Transverse colon (tissue), 4 donors: ENCODE data around the gene SSU72. TPM values are rescaled to one million over a fixed set of nuclear protein-coding genes. Genes with fewer than 3 reads are reported as not detected.
"Not testable (repeated sequence)": the region's sequence is repeated elsewhere in the genome, so short reads cannot be mapped to it uniquely, and the experiment has no call there.

Source experiments
- DNase-seq: peaks from one replicate; pipeline ENCODE4 v3.0.0-alpha.2; 2019
- H3K27ac ChIP-seq, 4 donors: fragments of 200-600 bp; sonication (generic); 2 replicates each; pipeline ENCODE4 v1.5.1; 2016 to 2018; ENCODE audit warnings: inconsistent platforms in 4 of 4
- H3K27me3 ChIP-seq: fragments of 200-600 bp; sonication (generic); 2 replicates; pipeline ENCODE4 v1.5.1; 2017; ENCODE audit warnings: inconsistent platforms
- H3K36me3 ChIP-seq, 4 donors: fragments of 200-600 bp; sonication (generic); 2 replicates each; pipeline ENCODE4 v1.5.1; 2017 to 2019; ENCODE audit warnings: inconsistent platforms in 4 of 4
- H3K4me1 ChIP-seq, 4 donors: fragments of 200-600 bp; sonication (generic); 2 replicates each; pipeline ENCODE4 v1.5.1; 2017 to 2020; ENCODE audit warnings: inconsistent platforms in 4 of 4
- H3K4me3 ChIP-seq, 4 donors: fragments of 200-600 bp; sonication (generic); 1 replicate in 1 of 4; 2 replicates in 3 of 4; pipeline versions ENCODE4 v1.5.1 to v1.6.1; 2017 to 2019; ENCODE audit warnings: inconsistent platforms in 4 of 4
- H3K9me3 ChIP-seq, 2 donors: fragments of 200-600 bp; sonication (generic); 2 replicates each; pipeline ENCODE4 v1.5.1; 2017 to 2019; ENCODE audit warnings: inconsistent platforms in 2 of 2
- CTCF ChIP-seq, 5 experiments: fragments of 200-600 bp in 3 of 5; fragments of 450-650 bp in 2 of 5; sonication (generic) in 3 of 5; IDR thresholded peaks; 1 replicate in 2 of 5; 2 replicates in 3 of 5; pipeline ENCODE4 v1.5.1; 2016 to 2017; ENCODE audit warnings: antibody characterized with exemption in 5 of 5, inconsistent platforms in 3 of 5, mild to moderate bottlenecking in 2 of 5, moderate library complexity in 1 of 5
- POLR2A ChIP-seq: fragments of 450-650 bp; IDR thresholded peaks from one replicate; pipeline ENCODE4 v1.6.1; 2016; ENCODE audit warnings: antibody characterized with exemption, mild to moderate bottlenecking, moderate library complexity
- POLR2AphosphoS5 ChIP-seq, 3 donors: sonication (generic); formaldehyde crosslinking; IDR thresholded peaks; one replicate each; pipeline ENCODE4 v1.6.1; 2016; ENCODE audit warnings: antibody characterized with exemption in 3 of 3
- WGBS, 2 donors: methylation state at CpG; one replicate each; pipeline ENCODE4 v1.1.5; 2018; ENCODE audit warnings: low coverage in 1 of 2; 5-methylcytosine and 5-hydroxymethylcytosine counted together
- in situ Hi-C, 4 donors: fragments of 200-750 bp; cut with MboI; loops; one replicate each; pipeline versions ENCODE4 v1.15.0 to v1.15.1; 2017; ENCODE audit warnings: low sequenced_read_pairs in 3 of 4, low pct_ligation_motif_present in 1 of 4, low pct_unique_long_range_greater_than_20kb in 1 of 4
- intact Hi-C: fragments of 100-400 bp; cut with DNase I; formaldehyde crosslinking; loops from one replicate; pipeline ENCODE4 v1.15.1; 2023; ENCODE audit warnings: low total_unique reads
- total RNA-seq, 4 donors: library from RNA; depleted of rRNA; stranded (reverse); fragments of >200 nt; gene quantifications; one replicate each; pipeline ENCODE4 v1.1.0, GENCODE V29; 2016

The SSU72 gene
- total RNA-seq, 4 donors from 2014 or later, result 95.0 to 162 (median 136) TPM

DNA sequence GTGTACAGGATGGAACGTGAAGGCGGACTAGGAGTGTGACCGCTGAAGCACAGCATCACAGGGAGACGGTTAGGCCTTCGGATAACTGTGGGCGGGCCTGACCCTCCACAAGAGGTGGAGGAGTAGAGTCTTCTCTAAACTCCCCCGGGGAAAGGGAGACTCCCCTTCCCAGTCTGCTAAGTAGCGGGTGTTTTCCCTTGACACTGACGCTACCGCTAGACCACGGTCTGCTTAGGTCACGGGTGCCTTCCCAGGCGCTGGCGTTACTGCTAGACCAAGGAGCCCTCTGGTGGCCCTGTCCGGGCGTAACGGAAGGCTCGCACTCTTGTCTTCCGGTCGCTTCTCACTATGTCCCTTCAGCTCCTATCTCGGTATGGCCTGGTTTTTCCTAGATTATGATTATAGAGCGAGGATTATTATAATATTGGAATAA is 69.3 kb downstream of the SSU72 start:
- in situ Hi-C loops, H3K27me3 ChIP-seq, H3K4me1 ChIP-seq, intact Hi-C loops, H3K36me3 ChIP-seq, H3K9me3 ChIP-seq: not testable (repeated sequence)
- Histone ChIP-seq H3K4me3 (peak overlapping the region in 1 of 4 donors; percentile 29), H3K27ac (peak overlapping the region; percentile 79 to 85 (median 84))
- peak; percentile 13 to 42 (median 23) for TF ChIP-seq CTCF (IDR thresholded peaks at IDR 0.05)
- TF ChIP-seq POLR2AphosphoS5 (IDR thresholded peaks at IDR 0.05), result peak in 1 of 3 donors; percentile 1
- 3 to 4% methylated on average over 5 to 14 of the region's 22 CpGs for WGBS, 2 donors
- peak; percentile 64 for DNase-seq

- intact Hi-C loops, in situ Hi-C loops, H3K36me3 ChIP-seq, H3K27me3 ChIP-seq, H3K4me1 ChIP-seq, H3K9me3 ChIP-seq: not testable (repeated sequence)
- peak overlapping the region in 1 of 4 donors; percentile 29 for H3K4me3 ChIP-seq
- H3K27ac ChIP-seq, result peak overlapping the region; percentile 79 to 85 (median 84)
- WGBS, 2 donors, result 25% methylated on average over 16 of the region's 16 CpGs; no CpG with 5 or more reads in 1 of the 2 donors
- DNase-seq, result peak; percentile 84
- TF ChIP-seq POLR2A (peak; percentile 33), POLR2AphosphoS5 (IDR thresholded peaks at IDR 0.05) (peak in 1 of 3 donors; percentile 14), CTCF (IDR thresholded peaks at IDR 0.05) (peak; percentile 64 to 89 (median 80))
These were observed 69.8 kb downstream of the SSU72 start for GRCh38 chr1:1504777-1505365.

DNA sequence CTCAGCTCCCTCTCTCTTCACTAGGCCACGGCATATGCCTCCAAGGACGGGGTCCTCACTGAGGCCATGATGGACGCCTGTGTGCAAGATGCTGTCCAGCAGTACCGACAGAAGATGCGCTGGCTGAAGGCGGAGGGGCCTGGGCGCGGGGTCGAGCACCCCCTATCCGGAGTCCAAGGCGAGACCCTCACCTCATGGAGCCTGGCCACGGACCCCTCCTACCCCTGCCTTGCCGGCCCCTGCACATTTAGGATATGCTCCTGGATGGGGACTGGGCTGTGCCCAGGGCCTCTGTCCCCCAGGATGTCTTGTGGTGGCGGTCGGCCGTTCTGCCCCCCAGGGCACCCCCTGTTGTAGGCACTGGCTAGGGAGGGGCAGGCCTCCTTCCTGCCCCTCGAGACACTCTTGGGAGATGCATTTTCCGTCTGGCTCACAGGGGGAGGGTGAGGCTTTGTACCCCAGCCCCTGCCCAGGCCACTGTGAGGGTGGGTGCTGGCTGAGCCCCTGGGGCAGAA is 79.1 kb downstream of the SSU72 start:
- intact Hi-C loops, in situ Hi-C loops, H3K9me3 ChIP-seq, DNase-seq, H3K27me3 ChIP-seq, H3K4me3 ChIP-seq, H3K4me1 ChIP-seq, H3K27ac ChIP-seq: not testable (repeated sequence)
- WGBS, 2 donors, result 96% methylated on average over 13 of the region's 18 CpGs; no CpG with 5 or more reads in 1 of the 2 donors
- H3K36me3 ChIP-seq, result peaks cover 0 to 27% (median 8%) of the 10 kb centered on the region in 4 donors

GRCh38 chr1:1494311-1494710 is 80.4 kb downstream of the SSU72 start:
- H3K27me3 ChIP-seq, H3K4me1 ChIP-seq, H3K27ac ChIP-seq, H3K4me3 ChIP-seq, intact Hi-C loops, H3K9me3 ChIP-seq, in situ Hi-C loops, DNase-seq: not testable (repeated sequence)
- peaks cover 0 to 39% (median 13%) of the 10 kb centered on the region in 4 donors for H3K36me3 ChIP-seq
- WGBS, 2 donors, result 95% methylated on average over 22 of the region's 22 CpGs; no CpG with 5 or more reads in 1 of the 2 donors

Other genes starting within 250 kb of the SSU72 start
- 1 to 10 TPM in 2 of 4 donors, under 1 TPM in 1, not detected in 1; 0.40 to 2.0 (median 1.9) TPM for gene TAS1R3, start 243.6 kb downstream of the SSU72 start, total RNA-seq
- 100 to 1,000 TPM; 103 to 182 (median 115) TPM for gene DVL1, start 225.4 kb downstream of the SSU72 start, total RNA-seq
- 100 to 1,000 TPM in 1 of 4 donors, 10 to 100 TPM in 3; 31.1 to 145 (median 57.1) TPM for gene MXRA8, start 216.3 kb downstream of the SSU72 start, total RNA-seq
- 100 to 1,000 TPM; 110 to 197 (median 167) TPM for gene AURKAIP1, start 199.7 kb downstream of the SSU72 start, total RNA-seq
- gene CCNL2, start 175.5 kb downstream of the SSU72 start, total RNA-seq, result 100 to 1,000 TPM; 169 to 657 (median 349) TPM
- 100 to 1,000 TPM in 1 of 4 donors, 10 to 100 TPM in 3; 40.0 to 183 (median 97.0) TPM for gene MRPL20, start 167.6 kb downstream of the SSU72 start, total RNA-seq
- 1 to 10 TPM in 3 of 4 donors, under 1 TPM in 1; 0.80 to 4.5 (median 1.9) TPM for gene ANKRD65, start 153.6 kb downstream of the SSU72 start, total RNA-seq
- 10 to 100 TPM; 29.4 to 82.0 (median 51.6) TPM for gene VWA1, start 139.2 kb downstream of the SSU72 start, total RNA-seq
- gene ATAD3C, start 125.2 kb downstream of the SSU72 start, total RNA-seq, result 1 to 10 TPM in 1 of 4 donors, under 1 TPM in 2, not detected in 1; 0.75 to 1.3 (median 1.00) TPM
- 100 to 1,000 TPM in 1 of 4 donors, 10 to 100 TPM in 3; 15.6 to 269 (median 39.2) TPM for gene ATAD3B, start 103.1 kb downstream of the SSU72 start, total RNA-seq
- gene ATAD3A, start 62.7 kb downstream of the SSU72 start, total RNA-seq, result 10 to 100 TPM; 14.6 to 34.4 (median 20.4) TPM
- gene TMEM240, start 34.2 kb downstream of the SSU72 start, total RNA-seq, result 10 to 100 TPM in 1 of 4 donors, 1 to 10 TPM in 2, not detected in 1; 3.8 to 27.3 (median 4.2) TPM
- 1 to 10 TPM; 1.5 to 4.6 (median 3.7) TPM for gene FNDC10, start 25.3 kb upstream of the SSU72 start, total RNA-seq
- gene MIB2, start 40.6 kb upstream of the SSU72 start, total RNA-seq, result 100 to 1,000 TPM in 3 of 4 donors, 10 to 100 TPM in 1; 94.2 to 346 (median 224) TPM
- 10 to 100 TPM in 2 of 4 donors, 1 to 10 TPM in 2; 4.9 to 58.9 (median 9.9) TPM for gene MMP23B, start 57.3 kb upstream of the SSU72 start, total RNA-seq
- 100 to 1,000 TPM in 1 of 4 donors, 10 to 100 TPM in 3; 28.4 to 183 (median 60.5) TPM for gene CDK11B, start 84.1 kb upstream of the SSU72 start, total RNA-seq
- 100 to 1,000 TPM in 2 of 4 donors, 10 to 100 TPM in 2; 63.4 to 202 (median 83.9) TPM for gene SLC35E2B, start 117.9 kb upstream of the SSU72 start, total RNA-seq
- 100 to 1,000 TPM in 2 of 4 donors, 10 to 100 TPM in 2; 52.9 to 250 (median 161) TPM for gene CDK11A, start 149.5 kb upstream of the SSU72 start, total RNA-seq
- gene NADK, start 203.6 kb upstream of the SSU72 start, total RNA-seq, result 100 to 1,000 TPM; 129 to 191 (median 152) TPM